GM08714 (cell line): ENCODE measurements around the gene TOX4.
A peak's percentile ranks its signal among the peaks of the same experiment; 100 is the strongest.
"Not testable (repeated sequence)": the region's sequence is repeated elsewhere in the genome, so short reads cannot be mapped to it uniquely, and the experiment has no call there.

Experiments
- H3K4me3 ChIP-seq: fragments of 200-500 bp; sonication (Bioruptor generic); 2 replicates; pipeline ENCODE4 v1.5.1; 2014; ENCODE audit warnings: mild to moderate bottlenecking, low read length, inconsistent platforms
- ZNF274 ChIP-seq: IDR thresholded peaks from 2 replicates; pipeline ENCODE4 v1.6.1; 2012; ENCODE audit warnings: mild to moderate bottlenecking, low read depth, low read length

TOX4 gene

DNA sequence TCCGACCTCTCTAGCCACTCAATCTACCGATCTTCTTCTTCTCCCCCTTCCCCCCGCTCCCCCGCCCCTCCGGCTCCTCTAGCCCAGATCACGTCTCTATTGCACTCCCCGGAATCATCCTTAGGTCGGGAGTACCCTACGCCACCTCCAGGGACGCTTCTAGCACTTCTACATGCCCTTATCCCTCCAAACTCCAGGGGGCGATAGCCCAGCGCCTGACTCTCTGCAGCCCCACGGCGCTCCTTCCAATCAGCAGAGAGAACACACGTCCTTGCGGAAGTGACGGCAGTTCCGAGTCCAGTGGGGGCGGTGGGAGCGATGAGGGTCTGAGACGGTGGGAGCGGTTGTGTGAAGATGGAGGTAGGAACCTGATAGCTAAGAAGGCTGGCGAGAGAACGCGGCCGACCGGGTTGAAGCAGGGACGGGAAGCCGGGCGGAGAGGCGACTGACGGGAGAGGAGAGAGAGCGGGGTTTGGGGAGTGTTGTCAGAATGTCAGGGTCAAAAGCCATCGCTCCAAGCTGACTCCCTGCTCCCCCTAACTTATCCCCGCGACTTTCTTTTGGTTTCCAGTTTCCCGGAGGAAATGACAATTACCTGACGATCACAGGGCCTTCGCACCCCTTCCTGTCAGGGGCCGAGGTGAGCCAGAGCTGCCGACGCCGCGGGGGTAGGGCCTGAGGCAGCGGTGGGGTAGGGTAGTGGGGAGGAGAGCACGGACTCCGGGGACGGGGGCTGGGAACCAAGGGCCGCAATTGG lies at the start of gene TOX4, which contains the start of gene RAB2B:
TSS of gene TOX4 (plus strand) at position 271 of the 757 bp plus-strand sequence. CDS start at position 355, 84 bp downstream.
TSS of gene RAB2B (minus strand) at position 35 of the 757 bp plus-strand sequence. CDS start 87 bp downstream, outside the sequence.
- no peak for TF ChIP-seq ZNF274
- H3K4me3 ChIP-seq: peak within 1 kb of the TSS; percentile 100

DNA sequence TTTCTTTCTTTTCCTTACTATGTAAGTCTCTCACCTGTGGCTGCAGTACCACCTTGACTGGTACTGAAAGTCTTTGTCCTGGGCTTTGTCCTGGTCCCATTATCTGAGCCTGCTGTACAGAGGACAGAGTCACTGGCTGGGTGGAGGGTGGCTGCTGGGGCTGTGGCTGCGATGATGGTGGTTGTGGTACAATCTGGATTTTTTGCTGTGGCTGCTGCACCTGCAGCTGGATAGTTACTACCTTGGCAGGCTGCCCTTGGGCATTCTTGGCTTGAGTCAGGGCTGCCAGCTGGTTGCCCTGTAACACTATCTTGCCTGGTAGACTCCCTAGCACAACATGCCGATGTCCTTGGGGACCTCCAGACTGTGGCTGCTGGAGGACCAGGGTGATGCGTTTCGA lies 48.1 kb upstream of the TOX4 start:
- no peak for TF ChIP-seq ZNF274
- no peak overlapping the region for H3K4me3 ChIP-seq

DNA sequence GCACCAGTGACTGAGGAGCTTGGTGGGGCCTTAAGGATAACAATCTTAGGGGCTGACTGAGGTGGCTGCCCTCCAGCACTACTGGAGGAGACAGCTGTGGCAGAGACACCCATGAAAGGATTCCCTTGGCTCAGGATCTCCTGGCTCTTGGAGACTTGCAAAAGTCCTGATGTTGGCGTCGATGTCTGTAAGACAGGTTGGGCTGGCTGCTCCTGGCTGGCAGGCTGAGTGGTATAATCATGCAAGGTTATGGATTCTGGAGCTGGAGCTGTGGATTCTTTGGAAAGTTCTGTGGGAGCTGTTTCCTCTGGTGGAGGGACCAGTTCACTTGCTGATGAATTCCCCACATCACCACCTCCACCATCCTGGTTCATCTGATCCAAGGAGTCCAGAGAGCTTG lies 45.9 kb upstream of the TOX4 start:
- H3K4me3 ChIP-seq: no peak overlapping the region
- TF ChIP-seq ZNF274: no peak

DNA sequence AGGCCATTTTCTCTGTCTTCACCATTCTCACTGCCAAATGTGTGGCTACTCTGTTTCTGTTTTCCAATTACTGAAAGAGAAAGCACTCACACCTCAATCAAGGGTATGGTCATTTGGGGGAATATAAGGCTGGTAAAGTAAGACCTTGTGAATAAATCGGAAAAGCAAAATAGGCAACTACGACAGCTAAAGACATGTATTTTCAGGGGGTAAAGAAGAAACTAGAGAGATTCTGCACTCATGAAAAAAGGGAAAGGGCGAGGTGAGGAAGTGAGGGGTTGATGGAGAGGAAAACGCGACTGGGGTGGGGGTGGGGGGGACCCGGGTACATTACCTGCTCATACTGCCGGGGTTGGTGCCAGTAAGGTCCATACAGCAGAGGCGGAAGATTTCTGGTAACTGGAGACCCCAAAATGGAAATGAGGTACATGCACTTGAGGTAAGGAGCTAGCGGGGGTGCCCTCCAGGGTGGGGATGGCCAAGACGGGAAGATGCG lies 40.4 kb upstream of the TOX4 start:
- TF ChIP-seq ZNF274: no peak
- H3K4me3 ChIP-seq: peak overlapping the region; percentile 87

DNA sequence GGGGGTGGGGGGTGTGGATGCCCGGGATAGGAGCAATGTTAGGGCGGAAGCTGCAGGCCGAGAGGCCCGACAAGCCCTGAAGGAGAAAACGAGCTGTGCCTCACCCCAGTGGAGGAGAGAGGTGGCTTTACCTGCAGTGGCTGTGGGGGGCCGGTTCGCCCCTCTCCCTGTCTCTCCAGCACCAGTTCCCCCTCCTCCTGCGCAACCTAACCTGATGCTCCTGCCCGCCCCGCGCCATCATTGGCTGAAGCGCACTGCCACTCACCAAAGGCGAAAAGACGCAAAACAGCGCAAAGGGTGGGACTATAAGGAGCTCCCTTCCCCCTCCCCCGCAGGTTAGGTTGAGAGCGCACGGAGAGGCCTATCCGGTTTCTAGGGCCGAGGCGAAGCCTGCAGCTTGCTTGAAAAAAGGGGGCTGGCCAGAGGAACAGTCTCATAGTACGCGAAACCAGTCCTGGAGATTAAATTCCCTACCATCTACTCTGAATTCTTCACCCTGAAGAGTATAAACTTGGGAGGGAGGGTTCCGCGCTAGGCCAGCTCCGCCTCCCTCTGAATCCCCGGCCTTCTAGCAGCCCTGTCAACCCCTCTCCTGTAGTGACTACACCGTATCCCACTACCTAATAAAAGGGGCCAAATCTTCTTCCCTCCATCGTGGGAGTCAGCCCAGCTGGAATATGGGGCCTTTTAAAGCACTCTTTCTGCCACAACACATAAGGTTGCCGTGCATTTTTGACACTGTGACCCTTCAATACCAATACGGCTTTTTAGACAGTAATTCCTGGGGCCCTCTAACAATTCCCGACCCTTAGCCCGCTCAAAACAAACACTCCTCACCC lies 39.7 kb upstream of the TOX4 start:
- H3K4me3 ChIP-seq: peak overlapping the region; percentile 87
- no peak for TF ChIP-seq ZNF274

DNA sequence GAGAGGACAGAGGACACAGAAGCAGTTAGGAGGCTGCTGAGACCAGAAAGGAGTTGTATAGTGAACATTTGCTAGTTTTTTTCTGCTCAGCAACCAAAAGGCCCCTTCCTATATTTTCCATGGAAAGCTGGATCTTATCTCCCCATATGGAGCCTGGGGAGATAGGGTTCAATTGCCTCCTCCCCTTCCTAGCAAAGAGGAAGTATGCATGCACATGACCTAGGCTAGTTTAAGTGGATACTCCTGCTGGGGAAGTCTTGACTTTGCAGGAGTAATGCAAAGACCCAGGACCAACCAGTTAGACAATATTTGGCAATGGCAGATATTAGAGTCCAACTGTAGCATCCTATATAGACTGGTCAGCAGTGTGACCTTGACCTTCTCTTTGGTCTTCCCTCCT lies 36.1 kb upstream of the TOX4 start:
- TF ChIP-seq ZNF274: no peak

DNA sequence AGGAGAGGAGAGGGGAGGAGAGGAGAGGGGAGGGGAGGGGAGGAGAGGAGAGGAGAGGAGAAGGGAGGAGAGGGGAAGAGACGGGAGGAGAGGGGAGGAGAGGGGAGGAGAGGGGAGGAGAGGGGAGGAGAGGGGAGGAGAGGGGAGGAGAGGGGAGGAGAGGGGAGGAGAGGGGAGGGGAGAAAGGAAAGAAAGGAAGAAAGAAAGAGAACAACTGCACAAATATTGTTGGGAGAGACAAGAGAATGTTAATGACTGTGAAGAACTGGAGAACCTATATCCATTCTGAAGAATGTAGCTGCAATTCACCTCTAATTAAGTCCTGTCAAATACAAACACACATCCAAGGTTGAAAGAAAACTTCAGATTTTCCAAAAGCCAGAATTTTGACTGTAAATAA lies 34.3 kb upstream of the TOX4 start:
- H3K4me3 ChIP-seq: not testable (repeated sequence)

More for the DNA sequence above, 36.1 kb upstream of the TOX4 start:
- no peak overlapping the region for H3K4me3 ChIP-seq

DNA sequence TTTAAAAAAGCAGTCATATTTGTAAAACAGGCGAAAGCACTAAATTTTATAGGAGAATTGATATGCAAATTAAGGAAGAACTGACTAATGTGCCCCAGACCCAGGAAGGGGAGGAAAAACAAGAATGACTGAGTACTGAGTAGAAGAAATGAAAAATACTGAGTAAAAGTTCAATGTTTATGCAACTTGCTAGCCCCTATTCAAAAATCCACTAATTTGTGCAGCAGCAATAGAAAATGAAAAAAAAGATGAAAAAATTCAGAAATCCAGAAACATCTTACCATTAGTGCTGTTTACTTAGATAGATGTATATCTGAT lies 27.1 kb upstream of the TOX4 start:
- TF ChIP-seq ZNF274: no peak
- no peak overlapping the region for H3K4me3 ChIP-seq

DNA sequence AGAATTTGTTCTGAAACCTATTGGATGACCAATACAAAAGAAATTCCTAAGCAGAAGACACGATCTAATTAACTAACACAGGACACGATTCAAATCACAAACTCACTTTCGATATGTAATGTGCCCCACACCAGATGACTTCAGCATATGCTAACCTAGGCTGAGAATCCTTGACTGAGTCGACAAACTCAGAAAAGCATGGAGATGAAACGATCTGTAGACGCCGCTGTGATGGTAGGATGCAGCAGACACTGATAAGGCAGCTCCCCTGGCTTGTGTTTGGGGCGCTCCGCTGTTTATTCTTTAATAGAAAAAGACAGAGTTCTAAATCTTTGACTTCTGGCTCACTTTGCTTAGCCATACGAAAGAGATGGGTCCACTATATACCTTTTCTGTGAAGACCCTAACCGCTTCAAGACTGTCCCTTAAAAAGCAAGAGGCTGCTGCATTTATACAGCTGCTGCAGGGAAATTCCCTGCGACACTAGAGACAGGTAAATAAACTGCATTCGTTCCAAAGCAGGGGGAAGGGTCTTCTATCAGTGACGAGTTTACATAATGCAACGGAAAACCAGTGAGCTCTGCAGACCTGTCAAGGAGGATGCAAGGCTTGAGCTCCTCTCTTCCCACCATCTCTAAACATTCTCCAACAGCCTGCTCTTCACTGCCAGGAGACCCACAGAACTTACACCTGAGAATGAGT lies 22.0 kb upstream of the TOX4 start:
- peak overlapping the region; percentile 97 for H3K4me3 ChIP-seq
- TF ChIP-seq ZNF274: no peak

DNA sequence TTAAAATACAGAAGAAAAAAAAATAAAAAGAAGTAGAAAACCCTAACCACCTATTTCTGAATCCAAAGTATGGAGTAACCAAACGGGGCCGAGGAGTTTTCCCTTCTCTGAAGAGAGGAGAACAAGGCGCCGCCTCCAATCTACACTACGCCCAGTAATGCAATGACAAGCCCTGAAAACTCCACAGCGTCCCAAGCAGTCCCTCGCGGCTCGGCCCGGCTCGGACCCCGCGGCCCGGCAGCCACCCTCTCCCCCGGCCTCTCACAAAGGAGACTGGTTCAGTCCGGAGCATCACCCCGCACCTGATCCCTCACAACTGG lies 21.4 kb upstream of the TOX4 start:
- TF ChIP-seq ZNF274: no peak
- H3K4me3 ChIP-seq: peak overlapping the region; percentile 97

DNA sequence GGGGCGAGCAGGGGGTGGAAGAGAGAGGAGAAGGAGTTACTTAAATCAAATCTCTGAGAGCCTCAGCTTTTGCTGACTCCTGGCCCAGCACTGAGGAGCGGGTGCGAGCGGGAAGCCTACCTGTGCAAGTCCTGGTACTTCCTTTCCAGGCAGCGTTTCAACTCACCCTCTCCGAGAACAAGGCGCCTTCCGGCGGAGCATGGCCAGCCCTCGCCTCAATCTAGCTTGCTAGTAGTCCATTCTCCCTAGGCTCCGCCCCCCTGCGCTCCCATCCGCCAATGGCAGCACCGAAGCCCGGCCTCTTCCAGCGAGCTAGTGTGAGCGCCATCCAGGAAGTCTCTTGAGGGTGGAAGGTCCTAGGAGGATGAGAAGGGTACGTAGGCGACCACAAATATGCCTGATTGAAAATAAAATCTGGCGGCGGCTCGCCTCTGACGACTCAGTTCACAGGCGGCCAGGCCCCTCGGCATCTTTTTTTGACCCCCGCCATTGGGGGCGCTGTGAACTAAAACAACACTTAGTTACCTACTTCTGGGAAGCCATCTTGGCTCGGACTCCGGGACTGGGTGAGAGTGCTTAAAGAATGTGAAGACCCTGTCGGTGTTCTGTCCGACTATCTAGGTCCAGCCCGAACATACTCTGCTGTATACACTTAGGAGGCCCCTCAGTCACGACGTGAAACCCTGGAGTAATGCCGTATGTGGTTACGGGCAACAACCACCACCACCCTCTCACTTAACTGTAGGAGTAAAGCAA lies 20.9 kb upstream of the TOX4 start, which contains the start of gene CHD8:
TSS of gene CHD8 (minus strand) at position 212 of the 756 bp plus-strand sequence. CDS start 24,480 bp downstream, outside the sequence.
- H3K4me3 ChIP-seq: peak within 1 kb of the TSS; percentile 97
- TF ChIP-seq ZNF274: no peak

DNA sequence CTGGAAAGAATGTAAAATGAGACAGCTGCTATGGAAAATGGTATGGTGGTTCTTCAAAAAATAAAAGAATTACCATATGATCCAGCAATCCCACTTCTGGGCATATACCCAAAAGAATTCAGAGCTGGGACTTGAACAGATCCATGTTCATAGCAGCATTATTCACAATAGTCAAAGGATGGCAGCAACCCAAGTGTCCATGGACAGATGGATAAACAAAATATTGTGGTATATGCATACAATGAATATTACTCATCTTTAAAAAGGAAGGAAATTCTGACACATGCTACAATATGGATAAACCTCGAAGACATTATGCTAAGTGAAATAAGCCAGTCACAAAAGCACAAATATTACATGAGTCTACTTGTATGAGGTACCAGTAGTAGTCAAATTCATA lies 9.4 kb upstream of the TOX4 start:
- H3K4me3 ChIP-seq: no peak overlapping the region
- TF ChIP-seq ZNF274: no peak

DNA sequence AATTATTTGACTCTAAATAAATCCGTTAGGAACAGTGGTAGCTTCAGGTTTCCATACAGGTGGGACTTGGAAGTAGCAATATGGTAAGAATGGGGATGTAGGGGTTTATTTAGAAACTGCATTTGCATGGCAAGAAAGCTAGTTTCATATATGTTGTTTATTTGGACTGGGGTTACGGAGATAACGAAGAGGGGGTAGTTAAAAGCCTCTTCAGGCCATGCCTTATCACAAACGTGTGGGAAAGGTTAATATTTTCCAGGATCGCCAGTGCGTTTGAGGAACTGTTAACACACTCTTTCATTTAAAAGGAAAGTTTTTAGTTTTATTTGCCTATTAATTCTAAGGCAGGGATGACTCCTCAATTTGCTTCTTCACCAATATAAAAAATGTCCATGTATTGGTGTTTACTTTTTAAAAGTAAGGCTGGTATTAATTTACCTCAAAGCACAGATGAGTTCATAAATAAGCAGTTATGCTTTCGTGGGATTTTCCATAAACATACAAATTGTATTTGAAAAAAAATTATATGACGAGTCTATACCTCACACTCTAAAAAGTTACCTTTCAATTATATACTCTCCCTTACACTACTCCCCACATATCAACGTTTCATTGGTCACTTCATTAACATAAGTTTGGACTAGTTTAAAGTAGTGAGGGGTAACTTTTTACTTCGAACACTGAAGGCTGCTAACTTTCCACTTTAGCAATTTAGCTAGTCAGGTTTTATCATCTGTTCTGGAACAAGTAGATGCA lies 1.1 kb upstream of the TOX4 start:
- H3K4me3 ChIP-seq: peak overlapping the region; percentile 100

More for the DNA sequence above, 1.1 kb upstream of the TOX4 start:
- TF ChIP-seq ZNF274: no peak
